B cell (primary cell): ENCODE measurements around the gene LRFN4. TPM values are rescaled to one million over a fixed set of nuclear protein-coding genes. Genes with fewer than 3 reads are reported as not detected.

Experiments
- ATAC-seq: fragments of 200-7000 bp; cut with Tn5 transposase; one replicate; pipeline ENCODE4 v1.10.0; 2021; ENCODE audit warnings: low read depth, mild to moderate bottlenecking, moderate number of reproducible peaks, moderate library complexity
- CTCF ChIA-PET: fragments of 350-600 bp; sonication (Branson Sonifier 250); formaldehyde crosslinking; loops from one replicate; lab custom pipeline; 2021; ENCODE audit warnings: antibody characterized with exemption, inconsistent platforms; lab: Charles Lee
- POLR2A ChIA-PET: fragments of 350-600 bp; sonication (Branson Sonifier 250); formaldehyde crosslinking; loops from one replicate; lab custom pipeline; 2021; ENCODE audit warnings: antibody characterized with exemption; lab: Charles Lee
- DNase-seq: peaks from one replicate; pipeline ENCODE4 v3.0.0; 2013
- H2AFZ ChIP-seq: 2 replicates; pipeline ENCODE4 v1.6.1; 2012; ENCODE audit warnings: mild to moderate bottlenecking, low read depth, low read length; ENCODE audit not compliant: insufficient read depth, poor library complexity, severe bottlenecking
- H3K27ac ChIP-seq, 2 donors: 1 replicate in 1 of 2; 2 replicates in 1 of 2; pipeline ENCODE4 v1.5.1; 2012 to 2013; ENCODE audit warnings: low read length in 2 of 2, mild to moderate bottlenecking in 2 of 2, moderate library complexity in 1 of 2
- H3K27me3 ChIP-seq, 4 experiments: fragments of 200-600 bp in 1 of 4; sonication (generic) in 1 of 4; replicated peaks in 1 of 4; 1 replicate in 2 of 4; 2 replicates in 2 of 4; pipeline versions ENCODE4 v1.6.1 to v1.7.0; 2013 to 2016; ENCODE audit warnings: low read length in 3 of 4, mild to moderate bottlenecking in 2 of 4, mixed read lengths in 1 of 4, moderate library complexity in 1 of 4; ENCODE audit not compliant: insufficient read depth in 4 of 4, control insufficient read depth in 3 of 4; ENCODE audit errors: control extremely low read depth in 1 of 4
- H3K36me3 ChIP-seq, 2 experiments: replicated peaks in 1 of 2; 1 replicate in 1 of 2; 2 replicates in 1 of 2; pipeline versions ENCODE4 v1.6.1 to v1.7.1; 2013; ENCODE audit warnings: low read length in 1 of 2; ENCODE audit not compliant: insufficient read depth in 2 of 2, control insufficient read depth in 1 of 2; ENCODE audit errors: control extremely low read depth in 1 of 2, extremely low read depth in 1 of 2
- H3K4me1 ChIP-seq, 2 donors: fragments of 200-600 bp in 1 of 2; sonication (generic) in 1 of 2; 1 replicate in 1 of 2; 2 replicates in 1 of 2; pipeline versions ENCODE4 v1.5.1 to v1.6.1; 2013 to 2017; ENCODE audit warnings: low read length in 2 of 2; ENCODE audit not compliant: control insufficient read depth in 2 of 2, insufficient read depth in 2 of 2
- H3K4me2 ChIP-seq: replicated peaks from 2 replicates; pipeline ENCODE3; 2012; ENCODE audit warnings: mild to moderate bottlenecking, low read depth, low read length; ENCODE audit not compliant: poor library complexity, severe bottlenecking
- H3K4me3 ChIP-seq, 5 experiments: fragments of 200-600 bp in 1 of 5; sonication (generic) in 1 of 5; 1 replicate in 3 of 5; 2 replicates in 2 of 5; pipeline versions ENCODE4 v1.5.1 to v1.7.0; 2011 to 2016; ENCODE audit warnings: low read length in 4 of 5, mild to moderate bottlenecking in 4 of 5, low read depth in 2 of 5, control low read depth in 1 of 5, moderate library complexity in 1 of 5; ENCODE audit not compliant: insufficient read depth in 1 of 5; ENCODE audit errors: control extremely low read depth in 1 of 5, extremely low read depth in 1 of 5
- H3K79me2 ChIP-seq: fragments of 200-600 bp; sonication (generic); one replicate; pipeline ENCODE4 v1.6.0; 2016; ENCODE audit warnings: low read length; ENCODE audit not compliant: control insufficient read depth, insufficient read depth
- H3K9ac ChIP-seq: fragments of 200-600 bp; sonication (generic); 2 replicates; pipeline ENCODE4 v1.6.1; 2017; ENCODE audit warnings: mild to moderate bottlenecking, low read length, moderate library complexity
- H3K9me3 ChIP-seq, 3 donors: one replicate each; pipeline versions ENCODE4 v1.6.1 to v1.7.1; 2013; ENCODE audit warnings: low read length in 2 of 3; ENCODE audit not compliant: control insufficient read depth in 2 of 3, insufficient read depth in 1 of 3; ENCODE audit errors: control extremely low read depth in 1 of 3
- H4K20me1 ChIP-seq: 2 replicates; pipeline ENCODE4 v1.6.0; 2012; ENCODE audit warnings: mild to moderate bottlenecking, low read length; ENCODE audit not compliant: insufficient read depth, control insufficient read depth, poor library complexity, severe bottlenecking
- H3K27ac Mint-ChIP-seq: one replicate; pipeline ENCODE4 v1.8.0; 2021; ENCODE audit warnings: mixed read lengths
- H3K27me3 Mint-ChIP-seq: one replicate; pipeline ENCODE4 v1.8.0; 2021; ENCODE audit warnings: mixed read lengths
- H3K4me1 Mint-ChIP-seq: one replicate; pipeline ENCODE4 v1.8.0; 2021; ENCODE audit warnings: mixed read lengths
- H3K4me3 Mint-ChIP-seq: one replicate; pipeline ENCODE4 v1.8.0; 2021; ENCODE audit warnings: mixed read lengths
- H3K9me3 Mint-ChIP-seq: one replicate; pipeline ENCODE4 v1.8.0; 2022; ENCODE audit warnings: mixed read lengths; ENCODE audit not compliant: insufficient read depth
- EZH2 ChIP-seq: IDR thresholded peaks from 2 replicates; pipeline ENCODE4 v1.6.1; 2012; ENCODE audit warnings: borderline replicate concordance, low read depth, mild to moderate bottlenecking, moderate library complexity, low read length; ENCODE audit not compliant: insufficient read depth, poor library complexity, severe bottlenecking
- WGBS: methylation state at CpG from one replicate; pipeline ENCODE4 v1.1.5; 2013; ENCODE audit warnings: missing lambda C conversion rate; ENCODE audit not compliant: insufficient coverage; 5-methylcytosine and 5-hydroxymethylcytosine counted together
- intact Hi-C: fragments of 100-400 bp; cut with micrococcal nuclease; formaldehyde crosslinking; loops from one replicate; pipeline ENCODE4 v1.10.0; 2022
- polyA plus RNA-seq: library from polyadenylated mRNA; depleted of rRNA; stranded (reverse); fragments of >200 nt; gene quantifications from 2 replicates; pipeline ENCODE4 v1.2.3, GENCODE V29; 2012
- total RNA-seq, 2 donors: library from RNA; stranded (reverse); fragments of 120-200 nt in 1 of 2; gene quantifications; 1 replicate in 1 of 2; 2 replicates in 1 of 2; pipeline versions ENCODE4 v1.2.3 to v1.2.4, GENCODE V29; 2013 to 2022
- TF ChIP-seq, protein P1 (sequence below): fragments of 200-600 bp; IDR thresholded peaks from one replicate; pipeline ENCODE4 v1.8.0; 2022; ENCODE audit warnings: antibody characterized with exemption, mild to moderate bottlenecking

LRFN4 gene
- total and polyA plus RNA-seq, 2 donors (not counting 1 experiment from before 2014, with no cell fraction given), result 7.1 to 12.1 TPM

DNA sequence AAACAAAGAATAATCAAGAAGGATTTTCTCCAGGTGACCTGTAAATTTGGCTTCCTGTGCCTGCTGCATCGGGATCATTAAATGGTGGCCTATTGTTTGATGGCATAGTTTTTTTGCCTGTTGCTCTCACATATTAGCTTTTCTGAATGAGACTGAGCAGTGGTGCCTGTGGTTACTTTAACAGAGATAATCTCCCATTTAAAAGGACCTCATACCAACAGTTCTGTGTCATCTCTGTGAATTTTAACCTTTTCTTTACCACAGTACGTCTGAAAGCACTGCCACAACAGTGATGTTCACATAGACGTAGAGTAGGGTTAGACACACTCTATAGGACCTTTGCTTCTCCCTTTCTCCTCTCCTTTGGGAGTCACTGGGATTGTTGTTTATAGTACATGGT, 36.5 kb upstream of the LRFN4 start:
- H3K27ac Mint-ChIP-seq, result no peak overlapping the region
- H3K27ac ChIP-seq, result no peak overlapping the region
- no peak overlapping the region for H3K4me2 ChIP-seq
- H2AFZ ChIP-seq, result no peak overlapping the region
- ATAC-seq (no peak), DNase-seq (no peak)
- POLR2A ChIA-PET, result no interaction called here
- no peak overlapping the region for H3K4me3 ChIP-seq
- H3K36me3 ChIP-seq, result peaks cover 0 to 21% of the 10 kb centered on the region in 2 experiments
- no peaks in the 10 kb centered on the region for H3K9me3 ChIP-seq
- H3K9ac ChIP-seq, result no peak overlapping the region
- CTCF ChIA-PET, result interaction anchor here (1.4 to 1.6 kb wide), 2 partner anchors 14 to 24 kb away, joined by 5 to 6 read pairs; no protein-coding TSS in a partner anchor
- H3K4me3 Mint-ChIP-seq, result no peak overlapping the region
- H3K79me2 ChIP-seq, result peaks cover under 1% of the 10 kb centered on the region
- H3K4me1 Mint-ChIP-seq, result no peaks in the 10 kb centered on the region
- no peaks in the 10 kb centered on the region for H3K27me3 ChIP-seq
- 100% methylated on average over 1 of the region's 3 CpGs for WGBS
- no peaks in the 10 kb centered on the region for H3K27me3 Mint-ChIP-seq
- intact Hi-C loops, result no loop called here
- no peaks in the 10 kb centered on the region for H4K20me1 ChIP-seq
- no peaks in the 10 kb centered on the region for H3K4me1 ChIP-seq
- no peaks in the 10 kb centered on the region for H3K9me3 Mint-ChIP-seq
- TF ChIP-seq, protein P1, sequence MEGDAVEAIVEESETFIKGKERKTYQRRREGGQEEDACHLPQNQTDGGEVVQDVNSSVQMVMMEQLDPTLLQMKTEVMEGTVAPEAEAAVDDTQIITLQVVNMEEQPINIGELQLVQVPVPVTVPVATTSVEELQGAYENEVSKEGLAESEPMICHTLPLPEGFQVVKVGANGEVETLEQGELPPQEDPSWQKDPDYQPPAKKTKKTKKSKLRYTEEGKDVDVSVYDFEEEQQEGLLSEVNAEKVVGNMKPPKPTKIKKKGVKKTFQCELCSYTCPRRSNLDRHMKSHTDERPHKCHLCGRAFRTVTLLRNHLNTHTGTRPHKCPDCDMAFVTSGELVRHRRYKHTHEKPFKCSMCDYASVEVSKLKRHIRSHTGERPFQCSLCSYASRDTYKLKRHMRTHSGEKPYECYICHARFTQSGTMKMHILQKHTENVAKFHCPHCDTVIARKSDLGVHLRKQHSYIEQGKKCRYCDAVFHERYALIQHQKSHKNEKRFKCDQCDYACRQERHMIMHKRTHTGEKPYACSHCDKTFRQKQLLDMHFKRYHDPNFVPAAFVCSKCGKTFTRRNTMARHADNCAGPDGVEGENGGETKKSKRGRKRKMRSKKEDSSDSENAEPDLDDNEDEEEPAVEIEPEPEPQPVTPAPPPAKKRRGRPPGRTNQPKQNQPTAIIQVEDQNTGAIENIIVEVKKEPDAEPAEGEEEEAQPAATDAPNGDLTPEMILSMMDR, result no peak
- no peak for TF ChIP-seq EZH2

DNA sequence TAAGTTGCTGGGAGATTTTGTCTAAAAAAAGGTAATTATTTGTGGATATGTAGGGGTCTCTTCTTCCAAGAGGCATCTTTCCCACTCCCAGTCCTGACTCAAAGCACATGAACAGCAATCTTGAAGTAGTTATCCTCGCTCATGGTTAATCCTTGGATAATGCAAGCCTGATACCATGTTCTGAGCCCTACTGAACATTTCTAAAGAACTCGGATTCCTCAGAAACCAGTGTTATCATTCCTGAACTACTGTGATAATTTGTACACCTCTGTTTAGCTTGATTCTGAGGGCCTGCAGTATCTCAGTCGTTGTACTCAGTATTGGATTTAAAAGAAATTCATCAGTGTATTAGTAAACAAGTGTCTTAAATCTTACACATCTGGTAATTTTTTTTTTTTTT, 36.0 kb upstream of the LRFN4 start:
- no peaks in the 10 kb centered on the region for H3K9me3 ChIP-seq
- intact Hi-C loops, result no loop called here
- ATAC-seq, result no peak
- H3K27ac ChIP-seq, result no peak overlapping the region
- WGBS, result 83% methylated on average over 1 of the region's 3 CpGs
- H3K79me2 ChIP-seq, result peaks cover 3% of the 10 kb centered on the region
- H3K4me1 ChIP-seq, result no peaks in the 10 kb centered on the region
- H2AFZ ChIP-seq, result no peak overlapping the region
- H3K27me3 ChIP-seq, result no peaks in the 10 kb centered on the region
- no peaks in the 10 kb centered on the region for H4K20me1 ChIP-seq
- peaks cover 0 to 21% of the 10 kb centered on the region in 2 experiments for H3K36me3 ChIP-seq
- no peak overlapping the region for H3K9ac ChIP-seq
- no peak overlapping the region for H3K4me3 ChIP-seq
- H3K4me1 Mint-ChIP-seq, result no peaks in the 10 kb centered on the region
- H3K27ac Mint-ChIP-seq, result no peak overlapping the region
- ChIA-PET CTCF (interaction anchor here (1.6 kb wide), 1 partner anchor 13 kb away, joined by 6 read pairs; no protein-coding TSS in a partner anchor), POLR2A (interaction anchor here (0.6 kb wide), 1 partner anchor 227 kb away, joined by 3 read pairs; no protein-coding TSS in a partner anchor)
- DNase-seq, result no peak
- no peaks in the 10 kb centered on the region for H3K9me3 Mint-ChIP-seq
- no peak overlapping the region for H3K4me2 ChIP-seq
- TF ChIP-seq EZH2, result no peak
- TF ChIP-seq, protein P1, result no peak
- no peak overlapping the region for H3K4me3 Mint-ChIP-seq
- no peaks in the 10 kb centered on the region for H3K27me3 Mint-ChIP-seq
